ENCODE results near the gene CCDC141. TPM values are rescaled to one million over a fixed set of nuclear protein-coding genes. Genes with fewer than 3 reads are reported as not detected.

The CCDC141 gene
- total RNA-seq, 1 donor from 2014 or later = not detected

DNA sequence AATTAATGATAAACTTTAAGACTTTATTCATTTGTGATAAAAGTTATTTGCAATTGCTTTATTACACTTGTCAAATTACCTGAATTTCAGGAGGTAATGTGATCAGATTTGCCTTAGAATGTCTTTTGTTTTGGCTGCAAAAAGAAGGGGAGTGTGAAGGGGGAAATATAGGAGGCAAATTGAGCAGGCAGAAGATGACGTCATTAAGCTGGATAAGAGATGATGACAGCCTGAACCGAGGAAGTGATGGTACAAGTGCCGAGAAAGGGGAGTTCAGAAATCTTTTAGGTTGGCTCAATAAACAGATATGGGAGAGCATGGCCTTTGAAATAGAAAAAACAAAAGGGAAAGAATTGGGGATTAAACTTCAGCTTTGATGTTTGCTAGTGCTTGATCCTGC is 169.7 kb downstream of the CCDC141 start:
- no peak for DNase-seq (ENCODE audit: low read depth)
- no peak overlapping the region for H3K4me3 ChIP-seq (ENCODE audit: low read depth, low read length)
- H3K27me3 ChIP-seq (ENCODE audit: control insufficient read depth, insufficient read depth, low read length) = no peaks in the 10 kb centered on the region
- TF ChIP-seq CTCF (IDR thresholded peaks at IDR 0.05; ENCODE audit: insufficient read depth, low read length, poor library complexity, severe bottlenecking) = no peak
- no peaks in the 10 kb centered on the region for H3K36me3 ChIP-seq (ENCODE audit: control insufficient read depth, insufficient read depth, low read length)

DNA sequence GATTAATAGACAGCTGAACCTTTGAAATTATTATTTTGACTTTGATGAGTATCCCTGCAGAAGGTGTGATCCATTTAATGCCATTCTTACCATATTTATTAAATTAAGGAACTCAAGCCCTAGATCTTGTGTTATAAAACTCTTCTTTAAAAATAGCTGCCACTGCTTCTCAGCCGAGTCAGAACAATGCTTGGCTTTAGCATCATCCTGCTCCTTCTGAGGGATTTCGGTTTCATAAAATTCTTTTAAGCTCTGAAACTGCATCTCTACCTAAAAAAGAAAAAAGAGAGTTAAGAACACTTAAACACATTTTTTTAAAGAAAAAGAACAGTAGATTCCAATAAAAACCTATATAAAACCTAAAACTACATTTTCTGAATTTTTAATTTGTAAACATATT is 172.1 kb downstream of the CCDC141 start:
- no peak for DNase-seq (ENCODE audit: low read depth)
- Histone ChIP-seq H3K4me3 (ENCODE audit: low read depth, low read length) (no peak overlapping the region), H3K36me3 (ENCODE audit: control insufficient read depth, insufficient read depth, low read length) (no peaks in the 10 kb centered on the region), H3K27me3 (ENCODE audit: control insufficient read depth, insufficient read depth, low read length) (no peaks in the 10 kb centered on the region)
- TF ChIP-seq CTCF (IDR thresholded peaks at IDR 0.05; ENCODE audit: insufficient read depth, low read length, poor library complexity, severe bottlenecking) = no peak

GRCh38 chr2:178874529-178875240 is 175.3 kb downstream of the CCDC141 start:
- TF ChIP-seq CTCF (IDR thresholded peaks at IDR 0.05; ENCODE audit: insufficient read depth, low read length, poor library complexity, severe bottlenecking) = no peak
- Histone ChIP-seq H3K4me3 (ENCODE audit: low read depth, low read length) (no peak overlapping the region), H3K36me3 (ENCODE audit: control insufficient read depth, insufficient read depth, low read length) (no peaks in the 10 kb centered on the region), H3K27me3 (ENCODE audit: control insufficient read depth, insufficient read depth, low read length) (no peaks in the 10 kb centered on the region)
- DNase-seq (ENCODE audit: low read depth) = no peak

DNA sequence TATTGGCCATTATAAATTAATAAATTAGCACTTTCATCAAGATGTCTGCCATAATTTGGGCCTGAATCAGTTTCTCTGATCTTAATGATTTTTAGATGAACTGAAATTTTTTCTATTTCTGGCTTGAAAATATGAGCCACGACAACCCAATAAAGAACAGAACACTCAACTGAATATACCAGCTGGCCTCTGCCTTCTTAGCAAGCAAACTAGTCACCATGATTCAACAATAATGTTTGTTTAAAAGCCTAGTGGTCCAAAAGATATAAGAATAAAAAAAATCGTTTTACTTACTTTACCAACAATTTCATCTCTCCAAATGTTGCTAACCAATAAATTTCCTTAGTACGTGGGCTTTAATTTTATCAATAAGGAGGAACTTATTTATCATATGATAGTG is 176.0 kb downstream of the CCDC141 start:
- no peaks in the 10 kb centered on the region for H3K27me3 ChIP-seq (ENCODE audit: control insufficient read depth, insufficient read depth, low read length)
- no peak overlapping the region for H3K4me3 ChIP-seq (ENCODE audit: low read depth, low read length)
- TF ChIP-seq CTCF (IDR thresholded peaks at IDR 0.05; ENCODE audit: insufficient read depth, low read length, poor library complexity, severe bottlenecking) = no peak
- DNase-seq (ENCODE audit: low read depth) = no peak
- no peaks in the 10 kb centered on the region for H3K36me3 ChIP-seq (ENCODE audit: control insufficient read depth, insufficient read depth, low read length)

- Histone ChIP-seq H3K4me3 (ENCODE audit: low read depth, low read length) (no peak overlapping the region), H3K36me3 (ENCODE audit: control insufficient read depth, insufficient read depth, low read length) (no peaks in the 10 kb centered on the region), H3K27me3 (ENCODE audit: control insufficient read depth, insufficient read depth, low read length) (no peaks in the 10 kb centered on the region)
- TF ChIP-seq CTCF (IDR thresholded peaks at IDR 0.05; ENCODE audit: insufficient read depth, low read length, poor library complexity, severe bottlenecking) = no peak
- no peak for DNase-seq (ENCODE audit: low read depth)
Observed at GRCh38 chr2:178871536-178871935, 178.4 kb downstream of the CCDC141 start.

DNA sequence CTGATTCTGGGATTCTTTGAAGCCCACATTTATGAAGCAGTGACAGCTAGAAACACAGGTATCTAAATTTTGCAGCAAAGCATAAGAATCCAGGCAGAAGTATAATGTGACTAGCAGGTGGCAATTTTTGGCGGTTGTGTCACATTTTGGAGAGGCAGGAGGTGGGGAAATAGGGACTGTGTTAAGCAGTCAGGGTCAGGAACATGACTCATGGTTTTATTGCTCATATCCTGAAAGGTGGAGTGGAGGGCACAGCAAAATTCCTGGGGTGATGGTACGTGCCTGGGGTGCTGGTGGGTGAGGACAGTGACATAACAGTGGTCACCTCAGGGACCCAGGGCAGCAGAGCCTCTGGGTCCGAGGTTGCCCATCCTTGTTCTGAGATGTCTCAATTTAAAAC is 179.2 kb downstream of the CCDC141 start:
- no peak overlapping the region for H3K4me3 ChIP-seq (ENCODE audit: low read depth, low read length)
- no peaks in the 10 kb centered on the region for H3K27me3 ChIP-seq (ENCODE audit: control insufficient read depth, insufficient read depth, low read length)
- DNase-seq (ENCODE audit: low read depth) = no peak
- H3K36me3 ChIP-seq (ENCODE audit: control insufficient read depth, insufficient read depth, low read length) = no peaks in the 10 kb centered on the region
- no peak for TF ChIP-seq CTCF (IDR thresholded peaks at IDR 0.05; ENCODE audit: insufficient read depth, low read length, poor library complexity, severe bottlenecking)

All from kidney epithelial cell (primary cell).